ENCODE results near the gene FBXO4.

Gene FBXO4

GRCh38 chr5:41951224-41951623 lies 26.1 kb downstream of the FBXO4 start:
- TF ChIP-seq ZFP30 (CRISPR knock-in tag; IDR thresholded peaks at IDR 0.05): no peak
- TF ChIP-seq GLIS3 (CRISPR knock-in tag; IDR thresholded peaks at IDR 0.05): no peak
- no peak for TF ChIP-seq ZNF8 (CRISPR knock-in tag; IDR thresholded peaks at IDR 0.05)
- TF ChIP-seq RARB (CRISPR knock-in tag; IDR thresholded peaks at IDR 0.05): no peak
- TF ChIP-seq ZNF565 (CRISPR knock-in tag; conservative IDR thresholded peaks at IDR 0.05; ENCODE audit: low read depth): no peak
- TF ChIP-seq ZC3H10 (CRISPR knock-in tag; IDR thresholded peaks at IDR 0.05): no peak
- no peak for TF ChIP-seq TOX (CRISPR knock-in tag; IDR thresholded peaks at IDR 0.05; ENCODE audit: borderline replicate concordance)
- no peak for TF ChIP-seq BACH2 (CRISPR knock-in tag; IDR thresholded peaks at IDR 0.05; ENCODE audit: borderline replicate concordance)
- TF ChIP-seq TSHZ2 (CRISPR knock-in tag; IDR thresholded peaks at IDR 0.05): no peak
- TF ChIP-seq ZFP3 (CRISPR knock-in tag; IDR thresholded peaks at IDR 0.05): no peak
- no peak for TF ChIP-seq PATZ1 (CRISPR knock-in tag; IDR thresholded peaks at IDR 0.05; ENCODE audit: borderline replicate concordance)
- TF ChIP-seq, protein P1, sequence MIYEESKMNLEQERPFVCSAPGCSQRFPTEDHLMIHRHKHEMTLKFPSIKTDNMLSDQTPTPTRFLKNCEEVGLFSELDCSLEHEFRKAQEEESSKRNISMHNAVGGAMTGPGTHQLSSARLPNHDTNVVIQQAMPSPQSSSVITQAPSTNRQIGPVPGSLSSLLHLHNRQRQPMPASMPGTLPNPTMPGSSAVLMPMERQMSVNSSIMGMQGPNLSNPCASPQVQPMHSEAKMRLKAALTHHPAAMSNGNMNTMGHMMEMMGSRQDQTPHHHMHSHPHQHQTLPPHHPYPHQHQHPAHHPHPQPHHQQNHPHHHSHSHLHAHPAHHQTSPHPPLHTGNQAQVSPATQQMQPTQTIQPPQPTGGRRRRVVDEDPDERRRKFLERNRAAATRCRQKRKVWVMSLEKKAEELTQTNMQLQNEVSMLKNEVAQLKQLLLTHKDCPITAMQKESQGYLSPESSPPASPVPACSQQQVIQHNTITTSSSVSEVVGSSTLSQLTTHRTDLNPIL (CRISPR knock-in tag; IDR thresholded peaks at IDR 0.05; ENCODE audit: low read depth): no peak
- no peak for TF ChIP-seq OSR1 (CRISPR knock-in tag; IDR thresholded peaks at IDR 0.05)
- TF ChIP-seq ZNF70 (CRISPR knock-in tag; IDR thresholded peaks at IDR 0.05): no peak
- no peak for TF ChIP-seq SNAI2 (CRISPR knock-in tag; IDR thresholded peaks at IDR 0.05)
- no peak for TF ChIP-seq PPARA (CRISPR knock-in tag; IDR thresholded peaks at IDR 0.05; ENCODE audit: borderline replicate concordance)
- no peak for TF ChIP-seq POU6F1 (CRISPR knock-in tag; IDR thresholded peaks at IDR 0.05; ENCODE audit: borderline replicate concordance, low read depth)
- no peak for TF ChIP-seq CSRNP3 (CRISPR knock-in tag; IDR thresholded peaks at IDR 0.05)
- ATAC-seq: no peak

GRCh38 chr5:41954286-41954685 lies 29.2 kb downstream of the FBXO4 start:
- TF ChIP-seq, protein P1 (CRISPR knock-in tag; IDR thresholded peaks at IDR 0.05; ENCODE audit: low read depth): no peak
- no peak for TF ChIP-seq ARNTL (CRISPR knock-in tag; IDR thresholded peaks at IDR 0.05; ENCODE audit: borderline replicate concordance, low read depth)
- TF ChIP-seq ZNF565 (CRISPR knock-in tag; conservative IDR thresholded peaks at IDR 0.05; ENCODE audit: low read depth): no peak
- TF ChIP-seq ZFP30 (CRISPR knock-in tag; IDR thresholded peaks at IDR 0.05): no peak
- TF ChIP-seq TSHZ2 (CRISPR knock-in tag; IDR thresholded peaks at IDR 0.05): no peak
- TF ChIP-seq TCF4 (CRISPR knock-in tag; IDR thresholded peaks at IDR 0.05; ENCODE audit: borderline replicate concordance): no peak
- TF ChIP-seq ZNF70 (CRISPR knock-in tag; IDR thresholded peaks at IDR 0.05): no peak
- no peak for TF ChIP-seq BACH2 (CRISPR knock-in tag; IDR thresholded peaks at IDR 0.05; ENCODE audit: borderline replicate concordance)
- no peak for TF ChIP-seq PATZ1 (CRISPR knock-in tag; IDR thresholded peaks at IDR 0.05; ENCODE audit: borderline replicate concordance)
- TF ChIP-seq ISL1 (CRISPR knock-in tag; IDR thresholded peaks at IDR 0.05): no peak
- TF ChIP-seq SNAI2 (CRISPR knock-in tag; IDR thresholded peaks at IDR 0.05): no peak
- ATAC-seq: no peak
